Adrenal gland (tissue), 5 donors: ENCODE measurements around the gene ZWINT.

ENCODE experiments used
- POLR2A ChIP-seq, 2 donors: fragments of 450-650 bp; IDR thresholded peaks; one replicate each; pipeline ENCODE4 v1.6.1; 2017; ENCODE audit warnings: antibody characterized with exemption in 2 of 2, mild to moderate bottlenecking in 2 of 2, moderate library complexity in 1 of 2
- TF ChIP-seq, protein P1 (sequence below), 6 experiments: fragments of 450-650 bp in 4 of 6; fragments of 200-600 bp in 2 of 6; sonication (generic) in 1 of 6; IDR thresholded peaks; 1 replicate in 5 of 6; 2 replicates in 1 of 6; pipeline versions ENCODE4 v1.5.1 to v1.8.0; 2016 to 2021; ENCODE audit warnings: antibody characterized with exemption in 6 of 6, mild to moderate bottlenecking in 2 of 6, moderate library complexity in 1 of 6
- donor health status: DM: no; HTN: no; CAD: no.

DNA sequence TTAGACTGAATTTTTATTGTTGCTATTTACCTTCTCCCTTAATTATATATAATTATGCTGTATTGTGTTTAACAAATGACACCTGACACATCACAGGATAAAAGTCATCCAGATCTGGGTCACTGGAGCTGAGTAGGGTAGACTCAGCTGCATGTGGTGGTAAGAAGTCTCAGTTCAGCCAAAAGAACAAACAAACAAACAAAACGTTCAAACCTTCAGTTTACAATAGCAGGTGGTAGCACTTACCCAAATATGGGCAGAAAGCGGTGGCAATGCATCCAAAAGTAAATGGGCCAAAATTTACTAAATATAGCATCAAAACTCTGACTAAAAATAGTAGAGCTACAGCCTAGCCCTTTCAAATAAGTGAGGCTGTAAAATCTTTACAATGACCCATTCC is 42.2 kb downstream of the ZWINT start:
- no peak for TF ChIP-seq POLR2A (IDR thresholded peaks at IDR 0.05)
- TF ChIP-seq, protein P1, sequence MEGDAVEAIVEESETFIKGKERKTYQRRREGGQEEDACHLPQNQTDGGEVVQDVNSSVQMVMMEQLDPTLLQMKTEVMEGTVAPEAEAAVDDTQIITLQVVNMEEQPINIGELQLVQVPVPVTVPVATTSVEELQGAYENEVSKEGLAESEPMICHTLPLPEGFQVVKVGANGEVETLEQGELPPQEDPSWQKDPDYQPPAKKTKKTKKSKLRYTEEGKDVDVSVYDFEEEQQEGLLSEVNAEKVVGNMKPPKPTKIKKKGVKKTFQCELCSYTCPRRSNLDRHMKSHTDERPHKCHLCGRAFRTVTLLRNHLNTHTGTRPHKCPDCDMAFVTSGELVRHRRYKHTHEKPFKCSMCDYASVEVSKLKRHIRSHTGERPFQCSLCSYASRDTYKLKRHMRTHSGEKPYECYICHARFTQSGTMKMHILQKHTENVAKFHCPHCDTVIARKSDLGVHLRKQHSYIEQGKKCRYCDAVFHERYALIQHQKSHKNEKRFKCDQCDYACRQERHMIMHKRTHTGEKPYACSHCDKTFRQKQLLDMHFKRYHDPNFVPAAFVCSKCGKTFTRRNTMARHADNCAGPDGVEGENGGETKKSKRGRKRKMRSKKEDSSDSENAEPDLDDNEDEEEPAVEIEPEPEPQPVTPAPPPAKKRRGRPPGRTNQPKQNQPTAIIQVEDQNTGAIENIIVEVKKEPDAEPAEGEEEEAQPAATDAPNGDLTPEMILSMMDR (IDR thresholded peaks at IDR 0.05), result no peak
